Thoracic aorta (tissue), 2 donors: ENCODE results near the gene FCSK. TPM values are rescaled to one million over a fixed set of nuclear protein-coding genes. Genes with fewer than 3 reads are reported as not detected.

Experiments
- ATAC-seq: fragments of 150-250 bp; one replicate; pipeline ENCODE4 v1.8.0; 2017; ENCODE audit warnings: low read depth; ENCODE audit not compliant: insufficient number of reproducible peaks, low FRiP score
- DNase-seq: peaks from one replicate; pipeline ENCODE4 v3.0.0-alpha.2; 2020; ENCODE audit warnings: low spot score
- H3K27ac ChIP-seq, 2 donors: fragments of 200-600 bp; sonication (generic); 1 replicate in 1 of 2; 2 replicates in 1 of 2; pipeline ENCODE4 v1.5.1; 2016; ENCODE audit warnings: mild to moderate bottlenecking in 2 of 2, moderate library complexity in 2 of 2
- H3K27me3 ChIP-seq: fragments of 200-600 bp; sonication (generic); replicated peaks from 2 replicates; pipeline ENCODE4 v1.6.0; 2016; ENCODE audit warnings: mild to moderate bottlenecking; ENCODE audit not compliant: insufficient read depth
- H3K36me3 ChIP-seq: fragments of 200-600 bp; sonication (generic); one replicate; pipeline ENCODE4 v1.5.1; 2016
- H3K4me1 ChIP-seq, 2 donors: fragments of 200-600 bp; sonication (generic); 1 replicate in 1 of 2; 2 replicates in 1 of 2; pipeline versions ENCODE4 v1.5.1 to v1.6.0; 2016; ENCODE audit warnings: low read depth in 2 of 2, mild to moderate bottlenecking in 1 of 2; ENCODE audit not compliant: control insufficient read depth in 1 of 2
- H3K4me3 ChIP-seq: fragments of 200-600 bp; sonication (generic); 2 replicates; pipeline ENCODE4 v1.5.1; 2016; ENCODE audit warnings: mild to moderate bottlenecking
- H3K9me3 ChIP-seq: fragments of 200-600 bp; sonication (generic); 2 replicates; pipeline ENCODE4 v1.5.1; 2016
- CTCF ChIP-seq: fragments of 200-600 bp; sonication (generic); IDR thresholded peaks from one replicate; pipeline ENCODE4 v1.5.1; 2019; ENCODE audit warnings: antibody characterized with exemption
- total RNA-seq, 2 donors: library from RNA; depleted of rRNA; stranded (reverse); fragments of >200 nt; gene quantifications; one replicate each; pipeline versions ENCODE4 v1.1.0 to v1.2.3, GENCODE V29; 2016

The FCSK gene
- total RNA-seq, 2 donors from 2014 or later, result 16.1 to 20.4 TPM

GRCh38 chr16:70453117-70453891 is 1.1 kb upstream of the FCSK start:
- peak overlapping the region; percentile 88 for H3K4me3 ChIP-seq
- TF ChIP-seq CTCF, result no peak
- H3K4me1 ChIP-seq, result peaks cover 7 to 13% of the 10 kb centered on the region in 2 donors
- peak overlapping the region in 1 of 2 donors; percentile 79 for H3K27ac ChIP-seq
- no peak for DNase-seq
- no peaks in the 10 kb centered on the region for H3K36me3 ChIP-seq
- no peaks in the 10 kb centered on the region for H3K9me3 ChIP-seq
- ATAC-seq, result no peak
- no peaks in the 10 kb centered on the region for H3K27me3 ChIP-seq

- no peaks in the 10 kb centered on the region for H3K36me3 ChIP-seq
- ATAC-seq (peak; percentile 21), DNase-seq (no peak)
- peaks cover 7 to 13% of the 10 kb centered on the region in 2 donors for H3K4me1 ChIP-seq
- H3K4me3 ChIP-seq, result peak overlapping the region; percentile 88
- TF ChIP-seq CTCF, result no peak
- H3K9me3 ChIP-seq, result no peaks in the 10 kb centered on the region
- H3K27me3 ChIP-seq, result no peaks in the 10 kb centered on the region
- H3K27ac ChIP-seq, result peak overlapping the region in 1 of 2 donors; percentile 79
Observed at GRCh38 chr16:70453892-70454221, 538 bp upstream of the FCSK start.

DNA sequence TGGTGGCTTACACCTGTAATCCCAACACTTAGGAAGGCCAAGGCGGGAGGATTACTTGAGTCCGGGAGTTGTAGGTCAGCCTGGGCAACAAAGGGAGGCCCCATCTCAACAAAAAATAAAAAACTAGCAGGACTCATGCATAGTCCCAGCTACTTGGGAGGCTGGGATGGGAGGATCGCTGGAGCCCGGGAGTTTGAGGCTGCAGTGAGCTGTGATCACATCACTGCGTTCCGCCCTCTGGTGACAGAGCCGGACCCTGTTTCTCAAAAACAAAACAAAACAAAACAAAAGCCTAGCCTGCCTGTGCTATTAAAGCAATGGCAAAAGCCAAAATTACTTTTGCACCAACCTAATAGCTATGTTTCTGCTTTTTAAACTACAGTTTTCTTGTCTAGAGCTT is 1.5 kb downstream of the FCSK start:
- H3K4me1 ChIP-seq, result peaks cover 7 to 13% of the 10 kb centered on the region in 2 donors
- DNase-seq (no peak), ATAC-seq (no peak)
- H3K4me3 ChIP-seq, result no peak overlapping the region
- no peaks in the 10 kb centered on the region for H3K36me3 ChIP-seq
- H3K9me3 ChIP-seq, result no peaks in the 10 kb centered on the region
- H3K27ac ChIP-seq, result no peak overlapping the region
- H3K27me3 ChIP-seq, result no peaks in the 10 kb centered on the region
- no peak for TF ChIP-seq CTCF

- Histone ChIP-seq H3K9me3 (no peaks in the 10 kb centered on the region), H3K27ac (no peak overlapping the region), H3K4me3 (no peak overlapping the region), H3K4me1 (peaks cover 7 to 13% of the 10 kb centered on the region in 2 donors), H3K36me3 (no peaks in the 10 kb centered on the region), H3K27me3 (no peaks in the 10 kb centered on the region)
- no peak for TF ChIP-seq CTCF
- no peak for ATAC-seq
- no peak for DNase-seq
Observed at GRCh38 chr16:70457446-70458166, 3.2 kb downstream of the FCSK start.

- Histone ChIP-seq H3K4me1 (peaks cover 0 to 3% of the 10 kb centered on the region in 2 donors), H3K36me3 (peaks cover 12% of the 10 kb centered on the region), H3K9me3 (no peaks in the 10 kb centered on the region), H3K4me3 (no peak overlapping the region), H3K27ac (no peak overlapping the region), H3K27me3 (no peaks in the 10 kb centered on the region)
- no peak for DNase-seq
- ATAC-seq, result no peak
- no peak for TF ChIP-seq CTCF
Observed at GRCh38 chr16:70460737-70461261, 6.4 kb downstream of the FCSK start.
